ENCODE data around the gene ADAMTS14.
"Not testable (repeated sequence)": the region's sequence is repeated elsewhere in the genome, so short reads cannot be mapped to it uniquely, and the experiment has no call there.

The ADAMTS14 gene, protein sequence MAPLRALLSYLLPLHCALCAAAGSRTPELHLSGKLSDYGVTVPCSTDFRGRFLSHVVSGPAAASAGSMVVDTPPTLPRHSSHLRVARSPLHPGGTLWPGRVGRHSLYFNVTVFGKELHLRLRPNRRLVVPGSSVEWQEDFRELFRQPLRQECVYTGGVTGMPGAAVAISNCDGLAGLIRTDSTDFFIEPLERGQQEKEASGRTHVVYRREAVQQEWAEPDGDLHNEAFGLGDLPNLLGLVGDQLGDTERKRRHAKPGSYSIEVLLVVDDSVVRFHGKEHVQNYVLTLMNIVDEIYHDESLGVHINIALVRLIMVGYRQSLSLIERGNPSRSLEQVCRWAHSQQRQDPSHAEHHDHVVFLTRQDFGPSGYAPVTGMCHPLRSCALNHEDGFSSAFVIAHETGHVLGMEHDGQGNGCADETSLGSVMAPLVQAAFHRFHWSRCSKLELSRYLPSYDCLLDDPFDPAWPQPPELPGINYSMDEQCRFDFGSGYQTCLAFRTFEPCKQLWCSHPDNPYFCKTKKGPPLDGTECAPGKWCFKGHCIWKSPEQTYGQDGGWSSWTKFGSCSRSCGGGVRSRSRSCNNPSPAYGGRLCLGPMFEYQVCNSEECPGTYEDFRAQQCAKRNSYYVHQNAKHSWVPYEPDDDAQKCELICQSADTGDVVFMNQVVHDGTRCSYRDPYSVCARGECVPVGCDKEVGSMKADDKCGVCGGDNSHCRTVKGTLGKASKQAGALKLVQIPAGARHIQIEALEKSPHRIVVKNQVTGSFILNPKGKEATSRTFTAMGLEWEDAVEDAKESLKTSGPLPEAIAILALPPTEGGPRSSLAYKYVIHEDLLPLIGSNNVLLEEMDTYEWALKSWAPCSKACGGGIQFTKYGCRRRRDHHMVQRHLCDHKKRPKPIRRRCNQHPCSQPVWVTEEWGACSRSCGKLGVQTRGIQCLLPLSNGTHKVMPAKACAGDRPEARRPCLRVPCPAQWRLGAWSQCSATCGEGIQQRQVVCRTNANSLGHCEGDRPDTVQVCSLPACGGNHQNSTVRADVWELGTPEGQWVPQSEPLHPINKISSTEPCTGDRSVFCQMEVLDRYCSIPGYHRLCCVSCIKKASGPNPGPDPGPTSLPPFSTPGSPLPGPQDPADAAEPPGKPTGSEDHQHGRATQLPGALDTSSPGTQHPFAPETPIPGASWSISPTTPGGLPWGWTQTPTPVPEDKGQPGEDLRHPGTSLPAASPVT

DNA sequence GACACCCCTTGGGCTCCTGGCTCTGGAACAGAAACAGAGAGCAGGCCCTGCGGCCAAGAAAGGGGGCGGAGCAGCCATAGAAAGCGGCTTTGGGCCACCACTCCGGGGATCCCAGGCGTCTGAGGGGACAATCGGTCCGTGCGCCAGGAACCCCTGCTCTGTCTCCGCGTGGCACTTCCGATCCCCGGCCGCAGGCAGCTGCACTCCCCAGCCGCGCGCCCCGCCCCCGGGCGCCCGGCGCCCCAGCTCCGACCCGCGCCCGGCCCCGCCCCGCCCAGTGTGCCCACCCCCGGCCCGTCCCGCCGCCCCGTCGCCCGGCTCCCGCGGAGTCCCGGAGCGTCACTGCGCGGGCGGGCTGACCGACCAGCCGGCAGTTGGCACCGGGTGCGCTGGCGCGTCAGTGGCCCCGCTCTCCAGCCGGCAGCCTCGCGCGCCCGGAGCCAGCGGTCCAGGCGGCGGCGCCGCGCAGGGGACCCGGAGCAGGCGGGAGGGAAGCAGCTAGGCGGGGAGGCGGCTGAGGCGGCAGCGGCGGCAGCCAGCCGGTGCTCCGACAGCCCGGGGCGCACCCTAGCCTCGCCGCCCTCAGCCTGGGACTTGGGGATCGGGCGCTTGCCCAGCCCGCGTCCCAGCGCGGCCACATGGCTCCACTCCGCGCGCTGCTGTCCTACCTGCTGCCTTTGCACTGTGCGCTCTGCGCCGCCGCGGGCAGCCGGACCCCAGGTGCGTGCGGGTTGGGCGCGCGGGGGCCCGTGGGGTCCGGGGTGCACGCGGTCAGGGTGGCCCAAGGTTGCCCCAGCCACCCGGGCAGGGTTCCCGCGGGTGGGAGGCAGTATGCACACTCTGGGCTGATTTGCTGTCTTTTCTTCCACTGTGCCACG is at the start of gene ADAMTS14:
Gene ADAMTS14 (plus strand): TSS at position 342 of the 878 bp plus-strand sequence. CDS start 297 bp downstream, at position 639.
- peak; percentile 87 for DNase-seq (ENCODE audit: insufficient read length, low spot score)
- TF ChIP-seq POLR2A (IDR thresholded peaks at IDR 0.05; ENCODE audit: low read depth, low read length), result 0 out of 2 replicates have a peak, but pooled peaks have one; percentile 49
- no peak for FAIRE-seq

DNA sequence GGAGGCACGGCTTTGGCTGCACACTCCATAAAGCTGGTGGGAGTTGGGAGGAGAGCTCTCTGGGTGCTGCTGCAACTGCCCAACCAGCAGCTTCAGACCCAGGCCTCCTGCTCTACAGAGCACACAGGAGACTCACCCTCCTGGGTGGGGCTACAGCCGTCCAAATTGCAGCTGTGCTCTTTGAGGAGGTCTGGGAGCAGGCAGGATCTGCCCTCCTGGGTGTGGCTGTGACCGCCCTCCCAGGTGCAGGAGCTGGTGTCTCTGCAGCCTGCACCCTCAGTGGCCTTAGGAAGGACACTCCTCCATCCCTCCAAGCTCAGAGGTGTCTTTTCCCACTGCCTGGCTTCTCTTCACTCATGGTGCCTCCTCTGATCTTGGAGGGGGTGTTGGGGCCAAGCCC is 49.8 kb upstream of the ADAMTS14 start:
- no peak for DNase-seq (ENCODE audit: insufficient read length, low spot score)
- FAIRE-seq, result no peak
- TF ChIP-seq POLR2A (IDR thresholded peaks at IDR 0.05; ENCODE audit: low read depth, low read length), result no peak

DNA sequence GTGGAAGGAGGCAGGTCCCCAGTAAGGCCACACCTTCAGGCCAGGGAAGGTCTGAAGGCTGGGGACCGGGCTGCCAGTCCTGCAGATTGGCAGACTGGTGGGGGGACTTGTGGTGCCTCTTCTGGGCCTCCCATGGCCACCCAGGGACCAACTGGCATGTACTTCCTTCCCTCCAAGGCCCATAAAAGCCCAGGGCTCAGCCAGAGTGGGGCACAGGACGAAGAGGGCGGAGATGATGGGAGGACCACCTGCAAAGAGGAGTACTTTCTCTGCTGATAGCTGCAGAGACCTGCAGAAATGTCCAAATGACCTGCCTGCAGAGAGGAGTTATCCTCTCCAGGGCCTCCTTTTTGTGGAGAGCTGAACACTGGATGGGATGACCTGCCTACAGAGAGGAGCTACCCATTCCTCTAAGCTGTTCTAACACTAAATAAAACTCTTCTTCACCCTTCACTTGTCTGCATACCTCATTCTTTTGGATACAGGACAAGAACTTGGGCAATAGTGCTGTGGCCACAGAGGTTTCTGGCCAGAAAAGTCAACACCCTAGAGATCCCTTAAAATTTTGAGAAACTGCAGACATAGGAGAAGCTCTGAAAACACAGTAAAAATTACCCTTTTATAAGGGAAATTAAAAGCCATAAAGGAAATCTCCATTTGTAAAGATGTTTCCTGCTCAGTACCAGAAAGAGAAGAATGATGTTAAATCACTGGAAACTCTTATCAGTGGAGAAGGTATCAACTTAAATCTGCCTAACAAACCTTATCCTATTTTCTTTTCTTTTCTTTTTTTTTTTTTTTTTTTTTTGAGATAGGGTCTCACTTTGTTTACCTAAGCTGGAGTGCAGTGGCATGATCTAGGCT is 49.1 kb upstream of the ADAMTS14 start:
- DNase-seq (ENCODE audit: insufficient read length, low spot score) (no peak), FAIRE-seq (no peak)
- no peak for TF ChIP-seq POLR2A (IDR thresholded peaks at IDR 0.05; ENCODE audit: low read depth, low read length)

DNA sequence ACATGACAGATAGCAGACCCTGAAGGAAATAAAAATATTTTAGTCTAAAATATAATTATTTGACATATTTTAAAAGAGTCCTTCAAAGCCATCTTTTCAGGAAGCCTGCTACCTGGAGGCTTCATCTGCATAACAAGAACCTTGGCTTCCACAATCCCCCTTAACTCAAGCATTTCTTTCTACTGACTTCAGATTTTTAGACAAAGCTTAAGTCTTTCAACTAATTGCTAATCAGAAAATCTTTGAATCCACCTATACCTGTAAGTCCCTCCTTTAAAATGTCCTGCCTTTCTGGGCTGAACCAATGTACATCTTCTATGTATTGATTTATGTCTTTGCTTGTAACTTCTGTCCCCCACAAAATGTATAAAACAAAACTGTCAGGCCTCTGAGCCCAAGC is 46.2 kb upstream of the ADAMTS14 start:
- DNase-seq (ENCODE audit: insufficient read length, low spot score) (no peak), FAIRE-seq (no peak)
- no peak for TF ChIP-seq POLR2A (IDR thresholded peaks at IDR 0.05; ENCODE audit: low read depth, low read length)

DNA sequence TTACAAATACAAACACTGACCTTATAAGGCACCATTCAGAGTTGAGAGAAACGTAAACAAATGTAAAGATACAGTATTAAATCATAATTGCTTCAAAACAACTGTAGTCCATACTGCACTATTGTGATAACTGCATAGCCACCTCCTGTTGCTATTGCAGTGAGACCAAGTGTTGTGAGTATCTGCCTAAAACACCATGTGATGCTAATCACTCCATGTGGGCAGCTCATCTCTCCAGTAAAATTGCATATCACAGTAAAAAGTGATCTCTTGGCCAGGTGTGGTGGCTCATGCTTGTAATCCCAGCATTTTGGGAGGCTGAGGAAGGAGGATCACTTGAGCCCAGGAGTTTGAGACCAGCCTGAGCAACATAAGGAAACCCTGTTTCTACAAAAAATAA is 43.0 kb upstream of the ADAMTS14 start:
- DNase-seq (ENCODE audit: insufficient read length, low spot score), result no peak
- no peak for FAIRE-seq
- no peak for TF ChIP-seq POLR2A (IDR thresholded peaks at IDR 0.05; ENCODE audit: low read depth, low read length)

DNA sequence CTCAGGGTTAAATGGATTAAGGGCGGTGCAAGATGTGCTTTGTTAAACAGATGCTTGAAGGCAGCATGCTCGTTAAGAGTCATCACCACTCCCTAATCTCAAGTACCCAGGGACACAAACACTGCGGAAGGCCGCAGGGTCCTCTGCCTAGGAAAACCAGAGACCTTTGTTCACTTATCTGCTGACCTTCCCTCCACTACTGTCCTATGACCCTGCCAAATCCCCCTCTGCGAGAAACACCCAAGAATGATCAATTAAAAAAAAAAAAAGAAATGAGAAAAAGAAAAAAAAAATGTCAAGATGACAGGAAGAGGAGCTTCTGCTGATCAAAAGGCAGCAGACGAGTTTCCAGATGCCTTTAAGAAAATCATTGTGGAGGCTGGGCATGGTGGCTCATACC is 40.6 kb upstream of the ADAMTS14 start:
- DNase-seq (ENCODE audit: insufficient read length, low spot score); FAIRE-seq: not testable (repeated sequence)

DNA sequence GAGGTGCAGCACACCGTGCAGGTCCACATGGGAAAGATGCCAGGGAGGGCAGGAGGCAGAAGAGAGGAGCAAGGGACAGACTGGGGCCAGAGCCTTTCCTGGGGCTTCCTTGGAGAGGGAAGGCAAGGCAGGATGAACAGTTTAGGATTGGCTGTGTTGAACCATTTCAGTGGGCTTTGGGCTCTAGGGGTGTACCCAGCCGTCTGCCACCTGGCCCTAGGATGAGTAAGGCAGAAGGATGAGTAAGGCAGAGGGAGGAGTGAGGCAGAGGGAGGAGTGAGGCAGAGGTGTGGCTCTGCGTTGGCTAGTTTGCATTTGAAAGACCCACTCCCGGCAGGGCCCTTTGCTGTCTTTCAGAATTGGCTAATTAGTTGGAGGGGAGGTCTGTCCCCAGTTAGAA is 38.3 kb upstream of the ADAMTS14 start:
- no peak for DNase-seq (ENCODE audit: insufficient read length, low spot score)
- FAIRE-seq, result peak; percentile 53
- no peak for TF ChIP-seq POLR2A (IDR thresholded peaks at IDR 0.05; ENCODE audit: low read depth, low read length)

DNA sequence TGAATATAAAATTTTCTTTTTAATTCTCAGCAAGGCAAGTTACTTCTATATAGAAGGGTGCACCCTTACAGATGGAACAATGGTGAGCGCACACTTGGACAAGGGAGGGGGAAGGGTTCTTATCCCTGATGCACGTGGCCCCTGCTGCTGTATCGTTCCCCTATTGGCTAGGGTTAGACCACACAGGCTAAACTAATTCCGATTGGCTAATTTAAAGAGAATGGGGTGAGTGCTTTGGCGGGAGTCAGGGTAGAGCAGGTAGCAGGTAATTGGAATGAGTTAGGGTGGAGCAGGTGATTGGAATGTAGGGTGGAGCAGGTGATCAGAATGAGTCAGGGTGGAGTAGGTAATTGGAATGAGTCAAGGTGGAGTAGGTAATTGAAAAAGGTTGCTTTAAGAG is 37.8 kb upstream of the ADAMTS14 start:
- FAIRE-seq; DNase-seq (ENCODE audit: insufficient read length, low spot score): not testable (repeated sequence)

DNA sequence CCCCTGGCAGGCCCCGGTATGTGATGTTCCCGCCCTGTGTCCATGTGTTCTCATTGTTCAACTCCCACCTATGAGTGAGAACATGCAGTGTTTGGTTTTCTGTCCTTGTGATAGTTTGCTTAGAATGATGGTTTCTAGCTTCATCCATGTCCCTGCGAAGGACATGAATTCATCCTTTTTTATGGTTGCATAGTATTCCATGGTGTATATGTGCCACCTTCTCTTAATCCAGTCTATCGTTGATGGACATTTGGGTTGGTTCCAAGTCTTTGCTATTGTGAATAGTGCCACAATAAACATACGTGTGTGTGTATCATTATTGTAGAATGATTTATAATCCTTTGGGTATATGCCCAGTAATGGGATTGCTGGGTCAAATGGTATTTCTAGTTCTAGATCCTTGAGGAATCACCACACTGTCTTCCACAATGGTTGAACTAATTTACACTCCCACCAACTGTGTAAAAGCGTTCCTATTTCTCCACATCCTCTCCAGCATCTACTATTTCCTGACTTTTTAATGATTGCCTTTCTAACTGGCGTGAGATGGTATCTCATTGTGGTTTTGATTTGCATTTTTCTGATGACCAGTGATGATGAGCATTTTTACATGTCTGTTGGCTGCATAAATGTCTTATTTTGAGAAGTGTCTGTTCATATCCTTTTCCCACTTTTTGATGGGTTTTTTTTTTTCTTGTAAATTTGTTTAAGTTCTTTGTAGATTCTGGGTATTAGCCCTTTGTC is 32.5 kb upstream of the ADAMTS14 start:
- FAIRE-seq, result not testable (repeated sequence)

DNA sequence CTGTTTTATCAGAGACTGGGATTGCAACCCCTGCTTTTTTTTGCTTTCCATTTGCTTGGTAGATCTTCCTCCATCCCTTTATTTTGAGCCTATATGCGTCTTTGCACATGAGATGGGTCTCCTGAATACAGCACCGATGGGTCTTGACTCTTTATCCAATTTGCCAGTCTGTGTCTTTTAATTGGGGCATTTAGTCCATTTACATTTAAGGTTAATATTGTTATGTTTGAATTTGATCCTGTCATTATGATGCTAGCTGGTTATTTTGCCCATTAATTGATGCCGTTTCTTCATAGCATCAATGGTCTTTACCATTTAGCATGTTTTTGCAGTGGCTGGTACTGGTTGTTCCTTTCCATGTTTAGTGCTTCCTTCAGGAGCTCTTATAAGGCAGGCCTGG is 29.0 kb upstream of the ADAMTS14 start:
- not testable (repeated sequence) for DNase-seq (ENCODE audit: insufficient read length, low spot score); FAIRE-seq

More for the DNA sequence above, 32.5 kb upstream of the ADAMTS14 start:
- not testable (repeated sequence) for DNase-seq (ENCODE audit: insufficient read length, low spot score)

DNA sequence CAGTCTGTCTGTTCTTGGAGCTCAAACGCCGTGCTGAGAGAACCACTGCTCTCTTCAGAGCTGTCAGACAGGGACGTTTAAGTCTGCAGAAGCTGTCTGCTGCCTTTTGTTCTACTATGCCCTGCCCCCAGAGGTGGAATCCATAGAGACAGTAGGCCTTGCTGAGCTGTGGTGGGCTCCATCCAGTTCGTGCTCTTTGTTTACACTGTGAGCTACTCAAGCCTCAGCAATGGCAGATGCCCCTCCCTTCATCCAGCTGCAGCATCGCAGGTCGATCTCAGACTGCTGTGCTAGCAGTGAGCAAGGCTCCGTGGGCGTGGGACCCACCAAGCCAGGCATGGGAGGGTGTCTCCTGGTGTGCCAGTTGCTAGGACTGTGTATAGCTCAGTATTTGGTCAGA is 27.3 kb upstream of the ADAMTS14 start:
- DNase-seq (ENCODE audit: insufficient read length, low spot score); FAIRE-seq: not testable (repeated sequence)

DNA sequence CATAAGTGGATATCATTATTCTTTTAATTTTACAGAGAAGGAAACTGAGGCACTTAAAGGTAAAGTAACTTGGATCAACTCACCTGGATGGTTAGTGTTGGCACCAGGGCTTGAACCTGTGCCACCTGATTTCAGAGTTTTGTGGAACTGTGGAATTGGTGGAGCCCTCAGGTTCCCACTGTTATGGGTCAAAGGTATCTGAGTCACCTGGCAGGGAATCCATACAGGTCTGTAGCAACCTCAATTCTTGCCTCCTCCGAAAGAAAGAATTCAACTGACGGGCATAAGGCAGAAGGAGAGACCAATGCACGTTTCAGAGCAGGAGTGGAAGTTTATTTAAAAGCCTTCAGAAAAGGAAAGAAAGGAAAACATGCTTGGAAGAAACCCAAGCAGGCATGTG is 25.2 kb upstream of the ADAMTS14 start:
- FAIRE-seq (no peak), DNase-seq (ENCODE audit: insufficient read length, low spot score) (no peak)
- TF ChIP-seq POLR2A (IDR thresholded peaks at IDR 0.05; ENCODE audit: low read depth, low read length), result no peak

All from H54 (cell line).